Measurements from ENCODE around the gene CPNE8.
A peak's percentile ranks its signal among the peaks of the same experiment; 100 is the strongest.

The CPNE8 gene

GRCh38 chr12:38776647-38777046, 128.7 kb downstream of the CPNE8 start:
- no peak overlapping the region for H3K4me3 ChIP-seq (ENCODE audit: low read depth, low read length)
- DNase-seq (ENCODE audit: low read depth), result no peak
- TF ChIP-seq CTCF (IDR thresholded peaks at IDR 0.05; ENCODE audit: low read depth, low read length, missing control alignments), result no peak

GRCh38 chr12:38775457-38775856, 129.9 kb downstream of the CPNE8 start:
- no peak for TF ChIP-seq CTCF (IDR thresholded peaks at IDR 0.05; ENCODE audit: low read depth, low read length, missing control alignments)
- H3K4me3 ChIP-seq (ENCODE audit: low read depth, low read length), result no peak overlapping the region
- DNase-seq (ENCODE audit: low read depth), result peak; percentile 31

DNA sequence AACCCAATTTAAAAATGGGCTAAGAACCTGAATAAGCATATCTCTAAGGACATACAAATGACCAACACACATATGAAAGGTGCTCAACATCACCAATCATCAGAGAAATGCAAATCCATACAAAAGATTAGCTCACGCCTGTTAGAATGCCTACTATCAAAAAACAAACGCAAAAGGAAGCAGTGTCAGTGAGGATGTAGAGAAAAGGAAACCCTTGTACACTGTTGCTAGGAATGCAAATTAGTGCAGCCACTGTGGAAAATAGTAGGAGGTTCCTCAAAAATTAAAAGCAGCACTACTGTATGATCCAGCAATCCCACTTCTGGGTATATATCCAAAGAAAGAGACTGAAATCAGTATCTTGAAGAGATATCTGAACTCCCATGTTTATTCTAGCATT, 133.0 kb downstream of the CPNE8 start:
- H3K4me3 ChIP-seq (ENCODE audit: low read depth, low read length), result no peak overlapping the region
- no peak for DNase-seq (ENCODE audit: low read depth)
- no peak for TF ChIP-seq CTCF (IDR thresholded peaks at IDR 0.05; ENCODE audit: low read depth, low read length, missing control alignments)

- DNase-seq (ENCODE audit: low read depth), result peak; percentile 15
- H3K4me3 ChIP-seq (ENCODE audit: low read depth, low read length), result no peak overlapping the region
- TF ChIP-seq CTCF (IDR thresholded peaks at IDR 0.05; ENCODE audit: low read depth, low read length, missing control alignments), result no peak
These were observed 133.5 kb downstream of the CPNE8 start for GRCh38 chr12:38771871-38772270.

- H3K4me3 ChIP-seq (ENCODE audit: low read depth, low read length), result no peak overlapping the region
- DNase-seq (ENCODE audit: low read depth), result no peak
- no peak for TF ChIP-seq CTCF (IDR thresholded peaks at IDR 0.05; ENCODE audit: low read depth, low read length, missing control alignments)
These were observed 143.6 kb downstream of the CPNE8 start for GRCh38 chr12:38761636-38762342.

DNA sequence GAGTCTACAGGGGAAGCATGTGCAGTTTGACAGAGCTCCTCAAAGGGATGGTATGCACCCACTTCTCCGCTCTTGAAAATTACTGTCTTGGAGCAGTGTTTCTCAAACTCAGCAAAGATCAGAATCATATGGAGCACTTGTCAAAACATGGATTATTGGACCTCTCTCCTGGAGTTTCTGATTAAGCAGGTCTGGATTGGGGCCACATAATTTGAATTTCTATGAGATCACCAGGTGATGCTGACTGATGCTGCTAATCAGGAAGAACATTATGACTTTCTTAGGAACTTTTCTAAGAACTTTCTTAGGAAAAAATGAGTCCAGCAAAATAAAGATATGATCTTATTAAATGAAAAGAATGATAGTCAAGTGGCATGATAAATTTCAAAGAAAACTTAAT, 144.3 kb downstream of the CPNE8 start:
- H3K4me3 ChIP-seq (ENCODE audit: low read depth, low read length), result no peak overlapping the region
- no peak for TF ChIP-seq CTCF (IDR thresholded peaks at IDR 0.05; ENCODE audit: low read depth, low read length, missing control alignments)
- no peak for DNase-seq (ENCODE audit: low read depth)

- no peak for TF ChIP-seq CTCF (IDR thresholded peaks at IDR 0.05; ENCODE audit: low read depth, low read length, missing control alignments)
- H3K4me3 ChIP-seq (ENCODE audit: low read depth, low read length), result no peak overlapping the region
- no peak for DNase-seq (ENCODE audit: low read depth)
These were observed 145.8 kb downstream of the CPNE8 start for GRCh38 chr12:38759621-38760020.
